GM18517 (cell line): Measurements from ENCODE around the gene ATP6V0E2.
"Not testable (repeated sequence)": the region's sequence is repeated elsewhere in the genome, so short reads cannot be mapped to it uniquely, and the experiment has no call there.

ENCODE experiments used
- ATAC-seq: cut with Tn5 transposase; IDR thresholded peaks from one replicate; pipeline ENCODE4 v1.9.1; 2021; ENCODE audit warnings: mild to moderate bottlenecking, moderate library complexity; ENCODE audit not compliant: unreplicated experiment

The ATP6V0E2 gene

GRCh38 chr7:149912126-149912525 is 38.4 kb downstream of the ATP6V0E2 start:
- not testable (repeated sequence) for ATAC-seq

- ATAC-seq: not testable (repeated sequence)
Measured at GRCh38 chr7:149926414-149926813, 52.6 kb downstream of the ATP6V0E2 start.
